NCI-H2081 (cell line): ENCODE results near the gene OBSL1.
A peak's percentile ranks its signal among the peaks of the same experiment; 100 is the strongest.

ENCODE experiments used
- DNase-seq, 2 experiments: peaks; one replicate each; lab custom pipeline; 2025; lab: John Stamatoyannopoulos, UW

Gene OBSL1

GRCh38 chr2:219571311-219572236 lies at the start of gene OBSL1:
OBSL1 (minus strand) TSS chr2:219571539; CDS start chr2:219571232, 307 bp downstream.
- DNase-seq, result peak; percentile 84

DNA sequence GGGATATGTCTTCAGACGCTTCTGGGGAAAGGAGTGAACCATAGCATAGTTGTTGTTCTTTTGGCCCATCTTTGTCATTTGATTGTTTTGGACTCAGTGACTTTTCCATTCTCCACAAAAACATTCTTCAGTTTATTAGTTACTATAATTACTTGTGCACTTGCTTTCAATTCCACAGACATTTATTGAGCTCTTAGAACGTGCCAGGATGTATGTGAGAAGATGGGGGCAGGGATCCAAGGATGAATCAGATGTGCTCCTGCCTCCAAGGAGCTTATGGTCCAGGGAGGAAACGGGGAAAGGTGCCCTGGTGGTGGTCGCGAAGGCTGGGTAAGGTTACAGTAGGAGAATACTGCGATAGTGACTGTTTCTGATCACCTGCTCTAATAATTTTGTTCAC lies 49.2 kb upstream of the OBSL1 start:
- DNase-seq, result no peak

- DNase-seq, result no peak
Measured at GRCh38 chr2:219619235-219619634, 47.9 kb upstream of the OBSL1 start.

- no peak for DNase-seq
Measured at GRCh38 chr2:219618733-219619122, 47.4 kb upstream of the OBSL1 start.

- DNase-seq, result no peak
Measured at GRCh38 chr2:219616550-219616949, 45.2 kb upstream of the OBSL1 start.

- DNase-seq, result no peak
Measured at GRCh38 chr2:219615894-219616293, 44.6 kb upstream of the OBSL1 start.

DNA sequence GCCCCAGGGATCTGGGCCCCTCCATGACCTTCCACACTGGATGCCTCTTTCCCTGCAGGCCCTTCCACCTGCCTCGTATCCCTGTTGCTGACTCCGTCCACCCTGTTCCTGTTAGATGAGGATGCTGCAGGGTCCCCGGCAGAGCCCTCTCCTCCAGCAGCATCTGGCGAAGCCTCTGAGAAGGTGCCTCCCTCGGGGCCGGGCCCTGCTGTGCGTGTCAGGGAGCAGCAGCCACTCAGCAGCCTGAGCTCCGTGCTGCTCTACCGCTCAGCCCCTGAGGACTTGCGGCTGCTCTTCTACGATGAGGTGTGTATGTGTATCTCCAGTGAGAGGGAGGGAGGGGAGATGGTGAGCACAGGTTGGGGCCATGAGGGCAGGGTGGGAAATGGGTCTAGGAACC lies 43.7 kb upstream of the OBSL1 start:
- no peak for DNase-seq

DNA sequence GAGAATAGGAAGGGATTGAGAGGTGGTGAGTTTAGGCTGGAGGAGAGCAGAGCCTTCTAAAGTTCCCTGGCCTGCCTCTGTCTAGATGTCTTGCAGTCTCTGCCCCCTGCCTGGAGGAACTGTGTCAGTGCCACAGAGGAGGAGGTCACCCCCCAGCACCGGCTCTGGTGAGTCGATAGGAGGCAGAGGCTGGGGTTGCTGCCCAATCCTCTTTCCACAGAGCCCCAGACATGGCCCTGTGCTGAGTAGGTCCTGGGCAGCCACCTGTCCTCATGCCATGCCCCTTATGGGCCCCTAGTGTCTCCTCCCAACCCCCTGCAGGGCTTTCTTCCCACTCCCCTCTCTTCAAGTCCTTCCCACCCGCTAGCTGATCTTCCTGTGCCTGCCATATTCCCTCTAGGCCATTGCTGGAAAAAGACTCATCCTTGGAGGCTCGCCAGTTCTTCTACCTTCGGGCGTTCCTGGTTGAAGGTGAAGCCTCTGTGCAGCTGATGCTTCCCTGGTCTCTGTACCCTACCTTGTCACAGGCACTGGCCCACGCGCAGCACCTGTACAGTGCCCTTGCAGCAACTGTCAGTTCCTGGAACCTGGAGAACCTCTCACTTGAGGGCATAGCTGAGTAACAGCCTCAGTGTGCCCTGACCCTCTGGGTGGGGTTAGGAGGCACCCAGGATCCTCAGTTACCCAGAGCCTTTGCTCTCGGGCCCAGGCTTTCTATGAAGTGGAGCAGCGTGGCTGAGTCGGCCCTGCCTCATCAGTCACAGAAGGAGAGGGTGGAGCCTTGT lies 42.9 kb upstream of the OBSL1 start:
- no peak for DNase-seq

GRCh38 chr2:219613461-219614070 lies 42.2 kb upstream of the OBSL1 start:
- DNase-seq, result no peak

DNA sequence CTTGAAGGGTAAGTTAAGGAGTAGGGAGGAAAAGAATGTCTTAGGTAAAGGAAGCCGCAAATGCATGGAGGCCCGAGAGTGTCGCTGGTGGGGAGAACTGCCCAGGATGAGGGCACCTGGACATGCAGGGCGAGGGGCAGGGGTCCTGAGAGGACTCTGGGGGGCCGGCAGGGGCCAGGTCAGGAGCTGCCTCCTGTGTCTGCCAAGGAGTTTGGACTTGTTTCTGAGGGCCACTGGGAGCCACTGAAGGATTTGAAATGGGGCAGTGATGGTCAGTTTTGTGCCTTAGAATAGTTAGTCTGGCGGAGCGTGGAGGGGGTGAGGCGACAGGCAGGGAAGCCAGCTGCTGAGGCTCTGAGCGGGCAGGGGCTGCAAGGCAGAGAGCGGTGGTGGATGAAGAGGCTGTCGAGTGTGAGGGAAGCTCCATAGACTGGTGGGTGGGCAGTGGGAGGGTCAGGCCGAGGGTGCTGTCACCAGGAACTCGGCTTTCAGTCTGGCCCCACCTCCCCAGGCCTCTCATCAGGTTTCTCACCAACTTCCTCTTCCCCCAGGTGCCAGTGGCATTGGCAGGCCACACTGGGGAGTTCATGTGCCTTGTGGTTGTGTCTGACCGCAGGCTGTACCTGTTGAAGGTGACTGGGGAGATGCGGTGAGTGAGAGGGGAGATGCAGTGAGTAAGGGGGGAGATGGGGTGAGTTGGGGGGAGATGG lies 41.4 kb upstream of the OBSL1 start:
- no peak for DNase-seq

DNA sequence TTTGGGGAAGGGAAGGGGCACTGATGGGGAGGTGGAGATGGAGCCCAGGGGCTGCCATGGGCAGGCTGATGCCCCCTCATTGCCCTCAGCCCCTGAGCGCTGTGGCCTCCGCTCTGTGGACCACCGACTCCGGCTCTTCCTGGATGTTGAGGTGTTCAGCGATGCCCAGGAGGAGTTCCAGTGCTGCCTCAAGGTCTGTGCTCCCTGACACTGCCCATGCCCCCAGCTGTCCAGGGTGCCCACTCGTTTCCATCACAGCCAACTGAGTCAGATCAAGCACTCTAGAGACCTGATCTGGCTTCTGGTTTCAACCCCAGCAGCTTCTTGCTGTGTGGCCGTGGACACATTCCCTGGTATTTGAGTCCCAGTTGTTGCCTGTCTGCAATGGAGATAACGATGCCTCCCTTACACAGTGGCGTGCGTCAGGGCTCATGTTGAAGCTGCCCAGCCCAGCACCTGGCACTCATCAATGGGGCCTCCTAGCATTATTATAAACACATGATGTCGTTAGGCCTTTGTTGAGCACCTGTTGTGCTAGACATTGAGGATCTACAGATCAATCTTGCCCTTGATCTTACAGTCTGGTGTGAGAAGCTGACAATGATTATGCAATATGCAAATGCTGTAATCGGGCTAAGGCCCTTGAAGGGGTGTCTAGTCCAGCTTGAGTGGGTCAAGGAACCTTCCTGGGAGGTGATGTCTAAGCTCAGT lies 40.7 kb upstream of the OBSL1 start:
- no peak for DNase-seq

- DNase-seq, result no peak
Measured at GRCh38 chr2:219611306-219611705, 40.0 kb upstream of the OBSL1 start.

- no peak for DNase-seq
Measured at GRCh38 chr2:219609149-219609750, 37.9 kb upstream of the OBSL1 start.

- no peak for DNase-seq
Measured at GRCh38 chr2:219608399-219608964, 37.1 kb upstream of the OBSL1 start.

GRCh38 chr2:219607931-219608330 lies 36.6 kb upstream of the OBSL1 start:
- DNase-seq, result no peak

DNA sequence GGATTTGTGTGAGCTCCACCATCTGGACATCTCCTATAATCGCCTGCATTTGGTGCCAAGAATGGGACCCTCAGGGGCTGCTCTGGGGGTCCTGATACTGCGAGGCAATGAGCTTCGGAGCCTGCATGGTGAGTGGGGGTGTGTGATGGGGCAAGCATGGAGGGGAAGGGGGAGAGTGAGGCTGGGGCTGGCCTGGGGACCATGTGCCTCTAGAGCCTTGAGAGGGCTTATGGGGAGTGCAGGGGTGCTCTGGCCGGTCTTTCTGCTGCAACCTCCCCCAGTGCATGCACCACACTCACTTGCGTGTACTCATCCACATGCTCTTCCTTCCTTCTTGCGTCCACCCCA lies 34.2 kb upstream of the OBSL1 start:
- no peak for DNase-seq

GRCh38 chr2:219603771-219604170 lies 32.4 kb upstream of the OBSL1 start:
- DNase-seq, result no peak

- DNase-seq, result peak; percentile 1 to 32
Measured at GRCh38 chr2:219598308-219599078, 27.2 kb upstream of the OBSL1 start.

GRCh38 chr2:219597552-219598307 lies 26.4 kb upstream of the OBSL1 start, which contains the start of gene STK11IP:
STK11IP (plus strand) TSS chr2:219597857; CDS start chr2:219598120, 263 bp downstream.
- DNase-seq, result peak; percentile 90 to 96
